Stimulated activated CD8-positive, alpha-beta memory T cell treated with anti-CD3 and anti-CD28 coated beads, Interleukin-12 subunit alpha, Interleukin-12 subunit beta, amount 100 ng/mL, for 24 hours (primary cell): ENCODE measurements around the gene PLAGL1.
"Not testable (repeated sequence)": the region's sequence is repeated elsewhere in the genome, so short reads cannot be mapped to it uniquely, and the experiment has no call there.

Experiments
- DNase-seq: peaks from one replicate; pipeline ENCODE4 v3.0.0-alpha.2; 2020; ENCODE audit errors: extremely low read depth

Gene PLAGL1

DNA sequence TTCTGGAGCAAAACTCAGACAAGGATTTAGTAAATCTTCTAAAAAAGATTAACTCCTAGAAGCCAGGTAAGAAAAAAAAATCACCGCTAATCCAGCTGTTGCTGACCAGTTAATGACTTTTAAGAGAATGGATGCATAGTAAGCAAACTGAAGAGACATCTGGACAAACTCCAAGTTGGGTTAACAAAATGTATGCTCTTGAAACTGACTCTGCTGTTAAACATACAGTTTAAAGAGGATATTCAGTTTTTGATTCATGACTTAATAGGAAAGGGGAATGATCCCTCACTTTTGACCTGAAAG is 70.4 kb downstream of the PLAGL1 start:
- DNase-seq, result no peak

DNA sequence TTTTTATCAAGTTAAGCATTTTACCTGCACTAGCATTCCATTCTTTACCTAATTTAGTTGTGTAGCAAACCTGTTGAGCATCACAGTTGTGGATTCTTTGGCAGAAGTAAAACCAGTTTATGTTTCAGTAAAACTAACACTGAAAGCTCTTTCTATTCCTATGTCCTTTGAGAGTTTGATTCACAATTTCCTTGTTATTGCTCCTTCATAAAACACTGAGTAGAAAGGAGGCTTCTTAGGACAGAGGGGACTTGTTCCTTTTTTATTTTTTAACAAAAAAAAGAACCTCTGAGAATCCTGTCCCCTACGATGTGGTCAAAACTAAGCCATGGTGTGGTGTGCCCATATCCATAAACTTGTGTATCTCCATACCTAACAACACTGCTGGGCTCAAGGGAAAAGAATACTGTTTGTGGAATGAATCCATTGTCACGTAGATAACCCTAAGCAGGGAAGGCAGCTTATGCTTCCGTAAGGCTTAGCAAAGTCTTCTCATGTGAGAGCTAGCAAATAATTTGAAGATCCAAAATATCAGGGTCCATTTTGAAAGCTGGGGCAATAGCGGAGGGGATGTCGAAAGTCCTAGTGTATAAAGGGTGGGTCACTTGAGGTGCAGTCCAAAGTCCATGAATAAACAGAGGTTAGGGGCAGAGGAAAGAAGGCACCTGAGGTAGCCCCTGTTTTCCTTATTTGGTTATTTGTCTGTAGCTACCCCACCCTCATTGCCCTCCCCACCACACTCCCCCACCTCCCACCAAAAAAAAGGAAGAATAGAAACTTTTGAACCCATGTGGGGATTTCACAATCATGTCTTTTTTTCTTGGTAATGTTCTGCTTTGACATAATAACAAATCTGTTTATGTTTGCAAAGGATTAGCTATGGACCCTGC is 71.0 kb downstream of the PLAGL1 start:
- DNase-seq, result no peak

DNA sequence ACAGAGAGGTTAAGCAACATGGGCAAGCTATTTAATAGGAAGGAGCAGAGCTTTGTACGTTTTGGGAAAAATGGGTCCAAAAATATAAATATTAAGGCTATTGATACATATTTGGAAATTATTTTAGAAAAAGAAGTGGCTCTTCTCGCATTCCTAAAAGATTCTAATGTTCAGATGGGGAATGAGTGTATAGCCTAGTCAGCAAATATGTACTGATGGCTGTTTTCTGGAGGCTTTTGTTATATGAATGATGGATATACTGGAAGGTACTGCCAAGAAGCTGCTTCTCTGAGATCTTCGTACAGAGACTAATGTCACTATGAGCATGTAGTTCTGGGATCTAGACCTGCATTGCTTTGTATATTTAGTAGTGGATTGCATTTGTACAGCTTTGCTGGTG is 71.7 kb downstream of the PLAGL1 start:
- no peak for DNase-seq

DNA sequence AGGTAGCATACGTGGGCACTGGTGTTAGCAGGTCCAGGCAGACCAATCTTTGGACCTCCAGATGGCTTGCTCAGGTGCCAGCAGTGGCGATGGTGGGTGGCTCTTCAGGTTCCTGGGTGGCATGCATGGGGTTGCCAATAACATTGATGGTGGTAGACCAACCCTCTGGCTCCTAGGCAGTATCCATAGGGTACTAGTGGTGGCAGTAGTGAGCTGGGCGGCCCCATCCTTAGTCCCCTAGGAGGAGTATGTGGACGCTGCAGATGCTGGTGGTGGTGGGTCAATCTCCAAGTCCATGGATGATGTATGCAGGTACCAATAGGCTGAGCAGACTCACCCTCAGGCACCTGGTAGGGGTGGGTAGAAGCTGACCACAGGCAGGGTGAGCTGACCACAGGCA is 73.2 kb downstream of the PLAGL1 start:
- no peak for DNase-seq

DNA sequence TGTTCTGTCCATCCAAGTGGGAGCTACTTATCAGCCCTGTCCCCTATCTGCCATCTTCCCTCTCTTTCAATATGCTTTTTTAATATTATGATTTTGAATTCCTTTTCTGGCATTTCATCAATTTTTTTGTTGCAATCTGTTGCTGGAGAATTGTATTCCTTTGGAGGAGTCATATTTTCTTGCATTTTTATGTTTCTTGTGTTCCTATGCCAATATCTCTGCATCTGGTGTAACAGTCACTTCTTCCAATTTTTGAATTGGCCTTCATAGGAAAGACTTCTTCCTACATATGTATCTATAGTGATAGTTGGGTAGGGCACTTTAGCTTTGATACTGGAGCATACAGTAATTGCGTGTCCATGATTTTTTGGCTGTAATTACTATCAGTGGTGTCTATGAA is 73.7 kb downstream of the PLAGL1 start:
- no peak for DNase-seq

DNA sequence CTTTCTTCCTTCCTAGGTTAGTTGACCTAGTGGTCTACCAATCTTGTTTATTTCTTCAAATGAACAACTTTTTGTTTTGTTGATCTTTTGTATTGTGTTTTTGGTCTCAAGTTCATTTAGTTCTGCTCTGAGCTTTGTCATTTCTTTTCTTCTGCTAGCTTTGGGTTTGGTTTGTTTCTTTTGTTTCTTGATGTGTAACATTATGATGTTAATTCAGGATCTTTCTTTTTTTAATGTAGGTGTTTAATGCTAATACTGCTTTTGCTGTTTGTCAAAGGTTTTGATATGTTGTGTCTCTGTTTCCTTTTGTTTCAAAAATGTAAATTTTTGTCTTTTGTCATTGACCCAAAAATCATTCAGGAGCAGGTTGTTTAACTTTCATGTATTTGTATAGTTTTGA is 78.1 kb downstream of the PLAGL1 start:
- no peak for DNase-seq

DNA sequence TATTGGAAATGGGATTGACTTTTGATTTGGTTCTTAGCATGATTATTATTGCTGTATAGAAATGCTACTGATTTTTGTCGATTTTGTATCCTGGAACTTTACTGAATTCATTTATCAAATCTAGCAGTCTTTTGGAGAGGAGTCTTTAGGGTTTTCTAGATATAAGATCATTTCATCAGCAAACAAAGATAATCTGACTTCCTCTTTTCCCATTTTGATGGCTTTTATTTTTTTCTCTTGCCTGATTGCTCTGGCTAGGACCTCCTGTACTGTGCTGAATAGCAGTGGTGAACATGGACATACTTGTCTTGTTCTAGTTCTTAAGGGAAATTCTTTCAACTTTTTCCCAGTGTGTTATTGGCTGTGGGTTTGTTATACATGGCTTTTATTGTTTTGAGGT is 79.2 kb downstream of the PLAGL1 start:
- DNase-seq, result no peak

DNA sequence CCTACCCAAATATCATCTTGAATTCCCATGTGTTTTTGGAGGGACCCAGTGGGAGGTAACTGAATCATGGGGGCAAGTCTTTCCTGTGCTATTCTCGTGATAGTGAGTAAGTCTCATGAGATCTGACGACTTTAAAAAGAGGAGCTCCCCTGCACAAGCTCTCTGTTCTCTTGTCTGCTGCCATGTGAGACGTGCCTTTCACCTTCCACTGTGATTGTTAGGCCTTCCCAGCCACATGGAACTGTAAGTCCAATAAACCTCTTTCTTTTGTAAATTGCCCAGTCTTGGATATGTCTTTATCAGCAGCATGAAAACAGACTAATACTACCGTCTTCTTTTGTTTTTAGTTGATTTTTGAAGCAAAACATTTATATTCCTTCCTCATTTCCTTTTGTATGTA is 91.0 kb downstream of the PLAGL1 start:
- not testable (repeated sequence) for DNase-seq

DNA sequence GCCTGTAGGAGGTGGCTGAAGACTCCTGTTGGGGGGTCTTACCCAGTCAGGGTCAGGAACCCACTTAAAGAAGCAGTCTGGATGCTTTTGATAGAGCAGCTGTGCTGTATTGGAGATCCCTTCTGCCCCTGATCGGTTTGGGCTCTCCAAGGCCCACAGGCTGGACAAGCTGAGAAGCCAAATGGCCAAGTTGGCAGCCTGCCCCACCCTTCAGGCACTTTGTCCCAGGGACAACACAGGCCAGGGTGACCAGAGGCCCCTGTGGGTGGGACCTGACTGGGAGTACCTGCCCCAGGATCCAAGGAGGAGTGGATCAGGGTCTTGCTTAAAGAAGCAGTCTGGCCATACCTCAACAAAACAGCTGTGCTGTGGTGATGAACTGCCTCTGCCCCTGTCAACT is 95.4 kb downstream of the PLAGL1 start:
- DNase-seq, result no peak

DNA sequence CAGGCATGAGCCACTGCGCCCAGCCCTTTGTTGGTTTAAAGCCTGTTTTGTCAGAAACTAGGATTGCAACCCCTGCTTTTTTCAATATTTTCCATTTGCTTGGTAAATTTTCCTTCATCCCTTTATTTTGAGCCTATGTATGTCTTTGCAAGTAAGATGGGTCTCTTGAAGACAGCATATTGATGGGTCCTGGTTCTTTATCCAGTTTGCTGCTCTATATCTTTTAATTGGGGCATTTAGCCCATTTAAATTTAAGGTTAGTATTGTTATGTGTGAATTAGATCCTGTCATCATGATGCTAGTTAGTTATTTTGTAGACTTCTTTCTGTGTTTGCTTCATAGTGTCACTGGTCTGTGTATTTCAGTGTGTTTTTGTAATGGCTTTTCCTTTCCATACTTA is 97.0 kb downstream of the PLAGL1 start:
- no peak for DNase-seq

DNA sequence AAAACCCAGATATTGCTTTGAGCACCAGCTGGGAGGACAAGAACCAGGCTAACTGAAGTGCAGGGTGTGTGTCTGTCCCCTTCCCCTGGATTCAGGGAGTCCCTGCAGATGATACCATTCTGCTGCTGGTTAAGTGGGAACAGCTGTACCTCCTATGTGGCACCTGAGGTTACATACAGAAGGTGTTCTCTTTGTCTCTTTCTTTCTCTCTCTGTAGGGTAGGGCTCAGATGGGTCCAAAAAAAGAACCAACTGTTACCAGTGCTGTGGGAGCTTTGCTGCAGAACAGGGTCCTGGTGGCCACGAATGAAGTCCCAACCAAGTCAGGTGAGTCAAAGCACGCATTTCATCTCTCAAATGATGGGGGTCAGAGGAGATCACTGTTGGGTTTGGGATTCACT is 105.2 kb downstream of the PLAGL1 start:
- no peak for DNase-seq

DNA sequence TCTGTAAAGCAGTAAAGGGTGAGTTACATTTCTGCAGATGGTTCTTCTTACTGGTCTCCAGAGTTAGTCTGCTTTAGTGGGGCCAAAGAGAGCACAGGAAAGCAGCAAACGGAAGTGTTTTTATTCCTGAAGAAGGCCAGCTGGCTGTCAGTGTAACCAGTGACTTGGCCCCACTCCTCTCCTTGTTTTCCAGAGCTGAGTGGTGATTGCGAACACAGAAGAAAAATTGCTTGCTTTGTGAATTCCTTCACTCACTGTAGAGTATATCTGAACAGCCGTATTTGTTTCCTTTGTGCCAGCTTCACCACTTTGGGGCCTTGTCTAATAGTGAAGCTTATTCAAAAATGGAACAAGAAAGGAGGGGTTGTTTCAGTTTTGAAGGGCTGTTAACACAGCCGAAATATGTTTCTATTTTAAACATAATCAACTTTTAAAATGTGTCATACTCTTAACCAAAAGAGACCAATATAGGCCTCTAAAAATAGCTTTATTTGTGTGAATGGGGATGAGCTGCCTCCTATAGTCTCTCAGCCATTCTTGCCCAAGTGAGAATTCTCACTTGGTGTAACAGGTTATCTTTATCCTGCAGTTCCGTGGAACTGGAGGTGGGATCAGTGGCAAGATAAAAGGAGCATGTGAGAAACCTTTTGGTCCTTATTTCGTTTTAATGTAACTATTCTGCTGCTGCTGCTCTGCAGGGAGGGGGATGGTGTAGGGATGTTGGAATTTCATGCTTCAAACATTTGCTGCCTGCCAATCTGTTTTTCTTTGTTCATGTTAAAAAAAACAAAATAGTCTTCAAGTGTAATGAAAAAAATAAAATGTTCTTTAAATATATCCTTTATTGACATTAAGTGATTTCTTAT is 105.9 kb downstream of the PLAGL1 start:
- DNase-seq, result no peak

DNA sequence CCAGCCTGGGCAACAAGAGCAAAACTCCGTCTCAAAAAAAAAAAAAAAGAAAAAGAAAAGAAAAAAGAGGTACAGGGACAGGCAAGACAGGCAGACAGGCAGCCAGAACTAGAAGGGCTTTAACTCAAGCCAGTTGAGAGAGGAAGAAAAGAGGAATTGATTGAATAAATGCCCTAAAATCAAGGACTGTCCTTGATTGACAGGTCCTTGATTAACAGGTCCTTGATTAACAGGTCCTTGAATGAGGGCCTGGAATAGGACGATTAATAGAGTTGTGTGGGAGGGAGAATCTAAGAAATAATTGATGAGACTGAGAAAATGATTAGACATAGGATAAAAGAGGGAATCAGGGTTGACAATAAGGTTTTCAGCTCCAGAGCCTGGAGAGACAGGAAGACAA is 107.7 kb downstream of the PLAGL1 start:
- no peak for DNase-seq

DNA sequence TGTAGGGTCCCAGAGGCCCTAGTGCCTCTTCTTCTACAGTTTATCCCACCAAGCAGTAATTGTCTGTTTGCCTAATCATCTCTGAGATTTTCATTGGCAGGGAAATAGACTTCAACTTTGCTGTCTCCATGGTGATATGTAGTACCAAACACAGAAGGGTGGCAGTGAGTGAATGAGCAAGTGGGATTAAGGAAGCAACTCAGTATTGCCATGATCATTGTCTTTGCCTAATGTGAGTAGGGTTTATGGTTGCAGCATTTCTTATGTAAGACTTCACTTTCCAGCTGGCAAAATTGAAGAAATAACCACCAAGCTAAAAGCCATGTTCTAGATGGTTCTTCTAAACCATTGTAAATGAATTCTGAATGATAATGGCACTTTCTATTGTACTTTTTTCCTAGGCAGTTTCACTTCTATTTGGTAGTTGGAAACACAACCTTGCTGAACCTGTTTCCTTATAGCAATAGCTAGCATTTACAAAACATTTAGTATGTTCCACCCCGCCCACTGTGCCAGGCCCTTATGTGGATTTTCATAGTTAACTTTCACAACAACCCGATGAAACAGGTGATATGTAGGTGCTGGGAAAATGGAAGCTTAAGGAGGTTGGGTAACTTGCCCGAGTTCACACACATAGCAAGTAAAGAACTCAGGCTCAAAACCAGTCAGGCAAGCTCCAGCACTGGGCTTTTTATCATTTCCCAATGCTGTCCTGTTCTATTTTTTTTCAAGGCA is 111.8 kb downstream of the PLAGL1 start:
- DNase-seq, result no peak

DNA sequence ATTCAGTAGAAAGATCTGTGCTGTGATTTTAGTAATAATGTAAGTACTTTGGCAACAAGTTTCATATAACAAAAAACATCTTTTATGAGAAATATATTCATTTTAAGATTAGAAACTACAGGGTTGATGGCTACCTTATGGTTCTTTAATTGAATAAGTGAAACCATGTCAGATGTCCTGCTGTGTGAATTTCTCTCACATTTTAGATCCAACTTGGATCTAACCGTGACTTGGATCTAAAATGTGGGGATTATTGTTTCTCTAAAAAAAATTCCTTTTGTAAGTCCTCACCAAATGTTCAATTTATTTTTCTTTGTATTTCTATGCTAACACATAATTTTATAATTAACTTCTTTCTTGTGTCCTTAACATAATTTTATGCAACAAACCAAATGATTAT is 113.4 kb downstream of the PLAGL1 start:
- DNase-seq, result no peak
